Right lobe of liver (tissue), 4 donors: ENCODE results near the gene ZNF322.

Experiments used
- CTCF ChIP-seq, 4 donors: fragments of 200-600 bp in 3 of 4; fragments of 450-650 bp in 1 of 4; IDR thresholded peaks; one replicate each; pipeline versions ENCODE4 v1.5.1 to v1.8.0; 2016 to 2022; ENCODE audit warnings: antibody characterized with exemption in 4 of 4, mild to moderate bottlenecking in 2 of 4
- POLR2A ChIP-seq: fragments of 450-650 bp; IDR thresholded peaks from one replicate; pipeline ENCODE4 v1.6.1; 2017; ENCODE audit warnings: antibody characterized with exemption, mild to moderate bottlenecking
- donor health status: DM: no; HTN: no; CAD: no.
- donor health status: DM: no; HTN: no; CAD: no.
- donor health status: DM: no; HTN: yes; CAD: no.

GRCh38 chr6:26594131-26594498 lies 65.4 kb downstream of the ZNF322 start:
- TF ChIP-seq CTCF (IDR thresholded peaks at IDR 0.05) (no peak), POLR2A (no peak)
